Skin of body (tissue), 2 donors: ENCODE data around the gene TMEM130. TPM values are rescaled to one million over a fixed set of nuclear protein-coding genes. Genes with fewer than 3 reads are reported as not detected.

ENCODE experiments used
- DNase-seq: peaks from one replicate; lab custom pipeline; 2025; lab: John Stamatoyannopoulos, UW
- total RNA-seq: library from RNA; depleted of rRNA; stranded (reverse); fragments of >200 nt; gene quantifications from one replicate; pipeline ENCODE4 v1.2.3, GENCODE V29; 2014

TMEM130 gene
- total RNA-seq = 1.3 TPM

GRCh38 chr7:98869597-98870120, at the start of gene TMEM130:
Gene TMEM130 (minus strand): TSS chr7:98870014. CDS start chr7:98869861, 153 bp downstream.
- DNase-seq = no peak

DNA sequence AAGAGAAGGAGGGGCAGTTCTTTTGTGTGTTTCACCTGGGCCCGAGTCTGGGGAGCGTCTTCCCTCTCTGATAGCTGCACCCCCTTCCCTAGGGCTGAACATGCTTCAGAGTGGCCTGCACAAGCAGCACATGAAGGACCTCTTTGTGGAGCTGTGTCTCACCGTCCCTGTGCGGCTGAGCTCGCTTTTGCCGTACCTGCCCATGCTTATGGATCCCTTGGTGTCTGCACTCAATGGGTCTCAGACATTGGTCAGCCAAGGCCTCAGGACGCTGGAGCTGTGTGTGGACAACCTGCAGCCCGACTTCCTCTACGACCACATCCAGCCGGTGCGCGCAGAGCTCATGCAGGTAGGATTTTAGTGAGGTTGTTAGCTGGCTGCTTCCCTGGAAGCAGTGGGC, 47.5 kb upstream of the TMEM130 start:
- no peak for DNase-seq

GRCh38 chr7:98913612-98914011, 43.8 kb upstream of the TMEM130 start:
- DNase-seq = no peak

GRCh38 chr7:98913026-98913425, 43.2 kb upstream of the TMEM130 start:
- no peak for DNase-seq

GRCh38 chr7:98911916-98912315, 42.1 kb upstream of the TMEM130 start:
- DNase-seq = no peak

GRCh38 chr7:98910427-98910826, 40.6 kb upstream of the TMEM130 start:
- no peak for DNase-seq

GRCh38 chr7:98909487-98909886, 39.7 kb upstream of the TMEM130 start:
- DNase-seq = no peak

- DNase-seq = no peak
Measured at GRCh38 chr7:98908585-98908984, 38.8 kb upstream of the TMEM130 start.

DNA sequence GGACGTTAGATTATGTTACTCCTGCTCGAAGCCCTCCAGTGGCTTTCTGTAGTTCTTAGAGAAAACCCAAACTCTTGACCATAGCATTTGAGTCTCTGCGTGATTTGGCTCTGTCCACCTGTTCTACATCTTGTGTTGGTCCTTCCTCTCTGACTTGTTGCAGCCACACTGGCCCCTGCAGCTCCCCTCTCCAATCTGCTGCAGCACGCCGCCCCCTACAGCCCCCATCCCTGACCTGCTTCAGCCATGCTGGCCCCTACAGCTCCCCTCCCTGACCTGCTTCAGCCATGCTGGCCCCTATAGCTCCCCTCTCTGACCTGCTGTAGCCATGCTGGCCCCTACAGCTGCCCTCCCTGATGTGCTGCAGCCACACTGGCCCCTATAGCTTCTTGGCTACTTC, 37.8 kb upstream of the TMEM130 start:
- DNase-seq = no peak

- DNase-seq = no peak
Measured at GRCh38 chr7:98903246-98903645, 33.4 kb upstream of the TMEM130 start.

- DNase-seq = no peak
Measured at GRCh38 chr7:98902523-98902922, 32.7 kb upstream of the TMEM130 start.

DNA sequence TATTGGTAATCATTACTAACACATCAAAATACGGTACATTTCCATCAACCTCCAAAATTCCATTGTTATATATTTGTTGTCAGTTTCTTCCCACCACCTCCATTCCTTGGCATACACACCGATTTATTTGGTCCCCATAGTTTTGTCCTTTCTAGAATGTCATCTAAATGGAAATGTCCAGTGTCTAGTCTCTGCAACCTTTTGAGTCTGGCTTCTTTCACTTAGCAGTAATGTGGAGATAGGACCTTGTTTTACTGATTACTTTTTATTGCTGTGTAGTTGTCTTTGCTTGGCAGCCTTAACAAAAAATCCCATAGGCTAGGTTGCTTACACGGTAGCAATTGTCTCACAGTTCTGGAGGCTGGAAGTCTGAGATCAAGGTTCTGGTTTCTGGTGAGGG, 31.0 kb upstream of the TMEM130 start:
- no peak for DNase-seq

- DNase-seq = no peak
Measured at GRCh38 chr7:98899816-98900215, 30.0 kb upstream of the TMEM130 start.

GRCh38 chr7:98892609-98893008, 22.8 kb upstream of the TMEM130 start:
- no peak for DNase-seq

DNA sequence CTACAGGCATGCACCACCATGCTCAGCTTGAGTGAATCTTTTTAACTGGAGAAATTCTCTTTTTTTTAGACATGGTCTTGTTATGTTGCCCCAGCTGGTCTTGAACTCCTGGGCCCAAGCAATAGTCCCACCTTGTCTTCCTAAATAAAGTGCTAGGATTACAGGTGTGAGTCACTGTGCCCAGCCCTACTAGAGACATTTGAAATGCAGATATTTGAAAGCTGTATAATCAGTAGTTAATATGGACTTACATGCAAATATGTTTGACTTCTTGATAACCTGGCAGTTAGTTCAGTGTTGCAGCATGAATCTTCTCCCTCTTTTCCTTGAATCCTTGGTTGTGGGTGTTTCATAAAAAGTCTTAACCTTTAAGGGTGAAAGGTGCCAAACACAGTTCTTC, 17.2 kb upstream of the TMEM130 start:
- no peak for DNase-seq

- no peak for DNase-seq
Measured at GRCh38 chr7:98884416-98884815, 14.6 kb upstream of the TMEM130 start.

- no peak for DNase-seq
Measured at GRCh38 chr7:98881561-98882315, 11.9 kb upstream of the TMEM130 start.

GRCh38 chr7:98880485-98880884, 10.7 kb upstream of the TMEM130 start:
- no peak for DNase-seq

- DNase-seq = no peak
Measured at GRCh38 chr7:98879979-98880315, 10.1 kb upstream of the TMEM130 start.

DNA sequence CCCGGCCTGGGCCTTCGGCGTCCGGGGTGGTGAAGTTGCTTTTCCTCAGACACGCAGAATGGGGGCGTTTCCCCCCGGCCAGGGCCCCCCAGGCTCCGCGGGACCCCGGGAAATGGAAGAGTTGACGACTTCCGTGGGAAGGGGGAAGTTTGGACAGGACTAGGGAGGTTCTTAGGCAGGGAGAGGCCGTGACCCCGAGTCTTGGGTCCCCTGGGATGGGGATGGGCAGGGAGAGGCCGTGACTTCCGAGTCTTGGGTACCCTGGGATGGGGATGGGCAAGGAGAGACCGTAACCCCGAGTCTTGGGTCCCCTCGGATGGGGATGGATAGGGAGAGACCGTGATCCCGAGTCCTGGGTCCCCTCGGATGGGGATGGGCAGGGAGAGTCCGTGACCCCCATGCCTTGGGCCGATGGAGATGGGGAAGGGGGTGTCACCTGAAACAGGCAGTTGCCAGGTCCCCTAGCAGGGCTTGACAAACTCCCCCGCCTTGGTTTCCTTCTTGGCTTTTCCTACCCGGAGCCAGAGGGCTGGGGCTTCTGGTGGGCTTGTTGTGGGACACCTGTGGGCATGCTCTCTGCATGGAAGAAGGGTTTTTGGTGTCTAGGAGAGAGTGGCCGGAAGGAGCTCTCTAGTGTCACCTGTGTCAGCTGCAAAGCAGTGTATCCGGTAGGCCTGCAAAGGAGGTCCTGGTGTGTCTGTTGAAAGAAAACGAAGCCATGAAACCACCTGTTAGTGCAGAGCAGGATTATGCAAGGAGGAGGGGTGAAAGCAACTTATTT, 9.6 kb upstream of the TMEM130 start:
- no peak for DNase-seq

DNA sequence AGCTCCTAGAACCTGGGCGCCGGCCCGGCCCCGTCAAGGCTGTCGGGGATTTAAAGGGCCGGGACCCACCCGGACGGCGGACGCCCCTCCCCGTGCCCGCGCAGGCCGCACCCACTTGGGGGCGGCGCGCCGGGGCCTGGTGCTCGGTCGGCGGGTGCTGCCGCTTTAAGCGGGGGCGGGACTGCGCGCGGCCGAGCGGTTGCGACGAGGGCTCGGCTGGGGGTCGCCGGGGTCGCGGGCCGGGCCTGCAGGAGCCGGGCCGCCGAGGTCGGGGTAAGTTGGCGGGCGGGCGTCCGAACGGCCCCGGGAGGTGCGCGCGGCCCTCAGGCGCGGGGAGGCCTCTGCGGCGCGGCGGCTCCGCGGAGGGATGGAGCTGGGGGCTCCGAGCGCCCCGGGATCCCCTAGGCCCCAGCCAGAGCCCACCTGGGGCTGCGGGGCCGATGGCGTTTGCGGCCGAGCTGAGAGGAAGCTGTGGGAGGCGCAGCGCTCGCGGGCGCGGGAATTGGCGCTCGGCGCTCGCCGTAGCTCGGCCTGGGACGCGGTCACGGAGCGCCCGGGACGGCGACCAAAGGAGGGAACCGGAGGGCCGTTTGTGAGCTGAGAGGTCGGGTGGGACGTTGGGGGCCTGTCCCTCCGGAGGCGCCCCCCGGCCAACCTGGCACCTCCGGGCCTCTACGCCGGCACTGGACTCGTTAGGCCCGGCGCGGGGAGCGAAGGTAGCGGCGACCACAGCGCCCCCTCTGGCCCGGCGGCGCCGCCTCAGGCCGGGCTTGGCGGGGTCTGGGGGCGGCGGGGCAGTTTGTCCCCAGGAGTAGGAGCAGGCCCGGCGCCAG, 8.8 kb upstream of the TMEM130 start, which contains the start of gene TRRAP:
TSS of gene TRRAP (plus strand) at position 168 of the 833 bp plus-strand sequence. CDS start 2,619 bp downstream, outside the sequence.
- DNase-seq = peak; percentile 55
